HepG2 (cell line): ENCODE results near the gene TP53TG5. TPM values are rescaled to one million over a fixed set of nuclear protein-coding genes. Genes with fewer than 3 reads are reported as not detected.

Source experiments
- ADNP ChIP-seq: sonication (generic); formaldehyde crosslinking; IDR thresholded peaks from 2 replicates; pipeline ENCODE4 v1.4.0; 2020; ENCODE audit warnings: missing genetic modification reagents
- DZIP1 ChIP-seq: sonication (generic); formaldehyde crosslinking; IDR thresholded peaks from 2 replicates; pipeline ENCODE4 v1.5.0; 2020; ENCODE audit warnings: mild to moderate bottlenecking, missing genetic modification reagents
- IRX3 ChIP-seq: sonication (generic); formaldehyde crosslinking; IDR thresholded peaks from 2 replicates; pipeline ENCODE4 v1.8.1; 2023; ENCODE audit warnings: mild to moderate bottlenecking, low read depth, missing genetic modification reagents, borderline replicate concordance
- NCOA5 ChIP-seq: sonication (generic); formaldehyde crosslinking; IDR thresholded peaks from 2 replicates; pipeline ENCODE4 v1.4.0; 2020; ENCODE audit warnings: missing genetic modification reagents
- NR1H2 ChIP-seq: sonication (generic); formaldehyde crosslinking; IDR thresholded peaks from 2 replicates; pipeline ENCODE4 v1.8.1; 2022; ENCODE audit warnings: low read depth, missing genetic modification reagents, borderline replicate concordance
- PHB2 ChIP-seq: fragments of 450-650 bp; IDR thresholded peaks from 2 replicates; pipeline ENCODE4 v1.6.1; 2018; ENCODE audit not compliant: partially characterized antibody
- PRDM4 ChIP-seq: sonication (generic); formaldehyde crosslinking; IDR thresholded peaks from 2 replicates; pipeline ENCODE4 v1.9.0; 2021; ENCODE audit warnings: missing genetic modification reagents, borderline replicate concordance
- TBX2 ChIP-seq: sonication (generic); formaldehyde crosslinking; IDR thresholded peaks from 2 replicates; pipeline ENCODE4 v1.5.0; 2020; ENCODE audit warnings: missing genetic modification reagents, mild to moderate bottlenecking, borderline replicate concordance
- U2AF2 ChIP-seq: fragments of 200-400 bp; formaldehyde crosslinking; IDR thresholded peaks from 2 replicates; pipeline ENCODE4 v1.6.1; 2017; ENCODE audit warnings: low read depth, mild to moderate bottlenecking, low read length
- ZNF12 ChIP-seq: sonication (generic); formaldehyde crosslinking; IDR thresholded peaks from 2 replicates; pipeline ENCODE4 v1.5.0; 2020; ENCODE audit warnings: missing genetic modification reagents
- ZNF296 ChIP-seq: sonication (generic); formaldehyde crosslinking; conservative IDR thresholded peaks from 2 replicates; pipeline ENCODE4 v1.5.0; 2020; ENCODE audit warnings: mild to moderate bottlenecking, missing genetic modification reagents
- ZNF329 ChIP-seq: sonication (generic); formaldehyde crosslinking; IDR thresholded peaks from 2 replicates; pipeline ENCODE4 v1.9.0; 2021; ENCODE audit warnings: low read depth, mild to moderate bottlenecking, missing genetic modification reagents
- ZNF407 ChIP-seq: sonication (generic); formaldehyde crosslinking; IDR thresholded peaks from one replicate; pipeline ENCODE4 v1.5.1; 2020; ENCODE audit warnings: mild to moderate bottlenecking, missing genetic modification reagents; ENCODE audit errors: not compliant biosample characterization
- ZNF484 ChIP-seq: sonication (generic); formaldehyde crosslinking; IDR thresholded peaks from 2 replicates; pipeline ENCODE4 v1.5.1; 2020; ENCODE audit warnings: mild to moderate bottlenecking, low read depth, missing genetic modification reagents, borderline replicate concordance
- ZNF577 ChIP-seq: sonication (generic); formaldehyde crosslinking; IDR thresholded peaks from 2 replicates; pipeline ENCODE4 v1.4.0; 2020; ENCODE audit warnings: mild to moderate bottlenecking, low read depth, missing genetic modification reagents, borderline replicate concordance
- polyA plus RNA-seq, 8 experiments: library from polyadenylated mRNA; depleted of rRNA in 3 of 8; stranded (reverse) in 7 of 8; unstranded in 1 of 8; fragments of >200 nt; fragmentation: Illumina TruSeq in 4 of 8; extraction: Trizol in 4 of 8; gene quantifications; 2 replicates each; pipeline versions ENCODE4 v1.2.1 to v1.2.3, GENCODE V29; 2011 to 2016; ENCODE audit warnings: low read depth in 4 of 8, missing spikeins in 1 of 8, mixed read lengths in 1 of 8; ENCODE audit not compliant: insufficient read depth in 1 of 8
- total RNA-seq, 5 experiments: library from RNA; depleted of rRNA; stranded (reverse); fragments of >200 nt; fragmentation: Illumina TruSeq; extraction: Trizol; gene quantifications; 2 replicates each; pipeline ENCODE4 v1.2.3, GENCODE V29; 2016; ENCODE audit warnings: low read depth in 1 of 5

TP53TG5 gene
- total and polyA plus RNA-seq, 2 of the 13 experiments (the other 11 are each of a cell fraction or from before 2014, with no cell fraction given): 0.11 TPM; not detected in 1

GRCh38 chr20:45344168-45344860 is 33.8 kb downstream of the TP53TG5 start (continued):
- TF ChIP-seq TBX2 (CRISPR knock-in tag) (peak; percentile 49; the same call in 1 of the 2 replicates), PHB2 (no peak), ZNF484 (CRISPR knock-in tag) (no peak), ZNF296 (CRISPR knock-in tag) (peak; percentile 42; the same call in 1 of the 2 replicates), U2AF2 (0 out of 2 replicates have a peak, but pooled peaks have one; percentile 0), NCOA5 (no peak), IRX3 (CRISPR knock-in tag) (no peak), NR1H2 (no peak), DZIP1 (CRISPR knock-in tag) (peak; percentile 23; the same call in 1 of the 2 replicates), PRDM4 (CRISPR knock-in tag) (0 out of 2 replicates have a peak, but pooled peaks have one; percentile 15), ZNF407 (CRISPR knock-in tag) (no peak), ZNF12 (peak; percentile 81; the same call in 1 of the 2 replicates), ZNF329 (CRISPR knock-in tag) (no peak), ADNP (no peak), ZNF577 (CRISPR knock-in tag) (no peak)
